Measurements from ENCODE around the gene NEURL3.
"Not testable (repeated sequence)": the region's sequence is repeated elsewhere in the genome, so short reads cannot be mapped to it uniquely, and the experiment has no call there.

Gene NEURL3

DNA sequence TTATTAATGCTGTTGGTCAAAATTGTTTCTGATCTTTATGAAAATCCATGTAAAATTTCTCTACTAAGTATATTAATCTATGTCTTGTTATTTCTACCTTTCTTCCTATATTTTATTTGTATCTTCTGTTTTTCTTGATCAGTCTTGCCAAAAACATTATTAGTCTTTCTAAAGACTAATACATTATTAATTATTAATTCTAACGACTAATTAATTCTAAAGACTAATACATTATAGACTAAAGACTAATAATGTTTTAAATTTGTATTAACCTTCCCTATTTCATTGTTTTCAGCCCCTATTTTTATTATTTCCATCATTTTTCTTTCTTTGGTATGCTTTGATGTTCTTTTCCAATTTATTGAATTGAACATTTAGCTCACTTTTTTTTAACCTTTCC is 27.7 kb downstream of the NEURL3 start:
- DNase-seq = no peak

DNA sequence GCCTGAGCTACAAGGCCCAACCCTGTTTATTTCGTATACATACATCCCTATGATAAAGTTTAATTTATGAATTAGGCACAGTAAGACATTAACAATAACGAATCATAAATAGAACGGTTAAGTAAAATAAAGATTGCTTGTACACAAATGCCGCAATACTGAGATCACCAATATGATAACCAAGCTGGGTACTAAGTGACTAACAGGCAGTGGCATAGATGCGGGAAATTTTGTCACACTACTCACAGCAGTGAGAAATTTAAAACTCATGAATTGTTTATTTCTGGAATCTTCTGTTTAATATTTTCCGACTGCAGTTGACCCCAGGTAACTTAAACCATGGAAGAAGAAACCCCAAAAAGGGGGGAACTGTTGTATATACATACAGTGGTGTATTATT is 33.4 kb downstream of the NEURL3 start:
- DNase-seq = no peak

DNA sequence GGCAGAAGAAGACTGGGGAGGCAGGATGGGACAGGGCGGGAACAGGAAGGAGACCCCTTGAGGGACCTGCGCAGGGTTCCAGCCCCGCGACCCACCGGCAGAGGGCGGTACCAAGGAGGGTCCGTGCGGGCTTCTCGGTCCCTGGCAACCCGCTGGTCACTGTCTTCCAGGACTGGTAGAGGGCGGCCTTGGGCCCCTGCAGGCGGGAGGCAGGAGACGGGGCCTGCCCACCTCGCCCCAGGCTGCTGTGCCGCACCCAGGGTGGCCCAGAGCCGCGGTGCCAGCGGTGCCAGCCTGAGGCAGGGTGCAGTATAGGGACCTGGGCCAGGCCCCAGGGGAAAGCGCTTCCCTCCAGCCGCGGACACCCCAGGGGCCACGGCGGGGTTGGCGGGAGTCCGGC is 34.5 kb downstream of the NEURL3 start:
- peak; percentile 76 for DNase-seq

- DNase-seq = no peak
Measured at GRCh38 chr2:96470109-96470508, 35.0 kb downstream of the NEURL3 start.

- no peak for DNase-seq
Measured at GRCh38 chr2:96468904-96469303, 36.3 kb downstream of the NEURL3 start.

DNA sequence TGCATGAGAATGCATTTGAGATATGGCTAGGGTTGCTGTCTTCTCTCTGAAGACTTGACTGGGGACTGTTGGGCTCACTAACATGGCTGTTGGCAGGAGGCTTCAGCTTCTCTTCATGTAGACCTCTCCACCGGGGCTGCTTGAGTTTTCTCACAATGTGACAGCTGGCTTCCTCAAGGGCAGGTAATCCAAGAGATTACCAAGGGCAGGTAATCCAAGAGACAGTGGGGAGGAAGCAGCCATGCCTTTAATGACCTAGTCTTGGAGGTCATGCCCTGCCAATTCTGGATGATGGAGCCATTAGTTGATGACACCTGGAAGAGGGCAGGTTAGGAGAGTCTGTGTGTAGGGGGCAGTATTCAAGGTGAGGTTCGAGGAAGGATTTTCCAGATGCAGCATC is 40.5 kb downstream of the NEURL3 start:
- DNase-seq = no peak

GRCh38 chr2:96464061-96464460 is 41.1 kb downstream of the NEURL3 start:
- no peak for DNase-seq

GRCh38 chr2:96463119-96463518 is 42.0 kb downstream of the NEURL3 start:
- peak; percentile 25 for DNase-seq

GRCh38 chr2:96461616-96462015 is 43.5 kb downstream of the NEURL3 start:
- not testable (repeated sequence) for DNase-seq

DNA sequence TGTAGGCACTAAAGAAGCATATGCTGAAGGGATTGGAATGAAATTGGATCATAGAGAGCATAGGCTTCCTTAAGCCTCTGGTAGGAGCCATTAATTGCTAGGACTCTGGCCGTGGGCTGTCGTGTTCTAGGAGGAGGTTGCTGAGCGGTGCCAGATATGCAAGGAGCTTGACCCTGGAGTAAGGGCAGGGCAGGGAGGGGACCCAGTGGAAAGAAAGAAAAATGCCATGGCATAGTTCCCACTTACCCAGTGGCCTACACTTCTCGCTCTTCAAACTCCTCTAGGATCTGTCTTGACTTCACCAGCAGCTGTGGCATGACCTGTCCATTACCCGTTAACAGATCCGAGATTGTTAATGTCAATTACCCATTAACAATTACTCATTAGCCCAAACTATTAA is 53.1 kb downstream of the NEURL3 start:
- no peak for DNase-seq

GRCh38 chr2:96449637-96450036 is 55.5 kb downstream of the NEURL3 start:
- DNase-seq = no peak

- no peak for DNase-seq
Measured at GRCh38 chr2:96449174-96449573, 56.0 kb downstream of the NEURL3 start.

DNA sequence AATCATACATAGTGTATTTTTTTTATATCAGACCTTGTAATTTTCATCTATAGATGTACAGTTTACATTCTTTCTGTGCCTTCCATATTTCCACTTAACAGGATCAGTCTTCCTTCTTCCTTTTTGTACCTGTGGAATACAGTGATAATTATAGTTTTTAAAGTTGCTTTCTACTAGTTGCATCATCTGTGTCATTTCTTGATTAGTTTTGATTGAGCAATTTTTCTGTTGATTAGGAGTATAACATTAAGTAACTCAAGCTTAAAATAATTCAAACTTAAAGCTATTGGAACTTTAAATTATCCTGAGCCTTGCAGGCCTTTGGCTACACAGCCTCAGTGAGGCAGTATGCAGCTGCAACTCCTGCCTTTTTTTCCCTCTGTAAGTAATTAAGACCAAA is 57.4 kb downstream of the NEURL3 start:
- DNase-seq = no peak
